ENCODE results near the gene ATP5F1D.
A peak's percentile ranks its signal among the peaks of the same experiment; 100 is the strongest.

ATP5F1D gene

DNA sequence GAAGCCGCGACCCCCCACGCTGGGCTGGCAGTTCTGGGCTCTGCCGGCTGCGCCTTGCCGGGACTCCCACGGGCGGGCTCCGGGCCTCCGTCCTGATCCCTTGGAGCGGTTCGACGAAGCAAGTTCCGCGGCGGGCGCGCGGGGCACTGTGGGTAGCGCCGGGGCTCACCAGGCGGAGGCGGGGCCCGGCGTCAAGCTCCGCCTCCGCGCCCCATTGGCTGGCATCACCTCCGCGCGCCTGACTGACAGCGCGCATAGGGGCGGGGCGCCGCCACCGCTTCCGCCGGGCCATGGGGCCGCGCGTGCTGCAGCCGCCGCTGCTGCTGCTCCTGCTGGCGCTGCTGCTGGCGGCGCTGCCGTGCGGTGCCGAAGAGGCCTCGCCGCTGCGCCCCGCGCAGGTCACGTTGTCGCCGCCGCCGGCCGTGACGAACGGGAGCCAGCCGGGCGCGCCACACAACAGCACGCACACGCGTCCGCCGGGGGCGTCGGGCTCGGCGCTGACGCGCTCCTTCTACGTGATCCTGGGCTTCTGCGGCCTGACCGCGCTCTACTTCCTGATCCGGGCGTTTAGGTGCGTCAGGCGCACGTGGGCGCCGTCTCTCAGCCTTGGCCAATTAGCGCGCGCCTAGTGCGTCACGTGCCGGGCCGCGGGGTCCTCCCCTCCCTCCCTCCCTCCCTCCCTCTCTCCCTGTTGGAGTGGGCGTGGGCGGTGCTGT is 33.9 kb downstream of the ATP5F1D start, which contains the start of gene FAM174C:
Gene FAM174C, plus strand, starts transcription at position 271 of the 716 bp plus-strand sequence. Its CDS starts 20 bp downstream, at position 291.
- H3K4me3 ChIP-seq (ENCODE audit: low read depth, low read length) = peak within 1 kb of the TSS; percentile 95
- TF ChIP-seq, protein P1, sequence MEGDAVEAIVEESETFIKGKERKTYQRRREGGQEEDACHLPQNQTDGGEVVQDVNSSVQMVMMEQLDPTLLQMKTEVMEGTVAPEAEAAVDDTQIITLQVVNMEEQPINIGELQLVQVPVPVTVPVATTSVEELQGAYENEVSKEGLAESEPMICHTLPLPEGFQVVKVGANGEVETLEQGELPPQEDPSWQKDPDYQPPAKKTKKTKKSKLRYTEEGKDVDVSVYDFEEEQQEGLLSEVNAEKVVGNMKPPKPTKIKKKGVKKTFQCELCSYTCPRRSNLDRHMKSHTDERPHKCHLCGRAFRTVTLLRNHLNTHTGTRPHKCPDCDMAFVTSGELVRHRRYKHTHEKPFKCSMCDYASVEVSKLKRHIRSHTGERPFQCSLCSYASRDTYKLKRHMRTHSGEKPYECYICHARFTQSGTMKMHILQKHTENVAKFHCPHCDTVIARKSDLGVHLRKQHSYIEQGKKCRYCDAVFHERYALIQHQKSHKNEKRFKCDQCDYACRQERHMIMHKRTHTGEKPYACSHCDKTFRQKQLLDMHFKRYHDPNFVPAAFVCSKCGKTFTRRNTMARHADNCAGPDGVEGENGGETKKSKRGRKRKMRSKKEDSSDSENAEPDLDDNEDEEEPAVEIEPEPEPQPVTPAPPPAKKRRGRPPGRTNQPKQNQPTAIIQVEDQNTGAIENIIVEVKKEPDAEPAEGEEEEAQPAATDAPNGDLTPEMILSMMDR (IDR thresholded peaks at IDR 0.05; ENCODE audit: insufficient read depth, low read depth, low read length, missing control alignments) = no peak
- DNase-seq (ENCODE audit: low read depth) = peak; percentile 99

GRCh38 chr19:1275976-1276627 is 34.6 kb downstream of the ATP5F1D start:
- H3K4me3 ChIP-seq (ENCODE audit: low read depth, low read length) = peak overlapping the region; percentile 95
- TF ChIP-seq, protein P1 (IDR thresholded peaks at IDR 0.05; ENCODE audit: insufficient read depth, low read depth, low read length, missing control alignments) = no peak
- DNase-seq (ENCODE audit: low read depth) = peak; percentile 37

DNA sequence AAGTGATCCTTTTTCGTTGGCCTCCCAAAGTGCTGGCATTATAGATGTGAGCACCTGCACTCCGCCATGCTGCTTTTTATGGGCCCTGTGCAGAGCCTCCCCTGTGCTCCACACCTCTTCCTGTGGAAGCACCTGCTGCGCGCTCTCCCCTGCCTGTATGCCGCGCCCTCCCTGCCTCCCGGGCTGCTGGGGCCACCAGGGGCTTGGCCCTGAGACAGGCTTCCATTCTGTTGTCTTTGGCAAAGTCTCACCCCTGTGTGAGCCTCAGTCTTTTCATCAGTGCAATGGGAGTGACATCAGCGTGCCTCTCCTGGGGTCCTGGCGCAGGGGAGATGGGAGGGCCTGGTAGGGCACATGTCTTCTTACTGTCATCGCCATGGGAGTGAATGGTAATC is 35.1 kb downstream of the ATP5F1D start:
- TF ChIP-seq, protein P1 (IDR thresholded peaks at IDR 0.05; ENCODE audit: insufficient read depth, low read depth, low read length, missing control alignments) = no peak
- peak; percentile 62 for DNase-seq (ENCODE audit: low read depth)
- H3K4me3 ChIP-seq (ENCODE audit: low read depth, low read length) = peak overlapping the region; percentile 95

GRCh38 chr19:1277061-1277460 is 35.5 kb downstream of the ATP5F1D start:
- peak overlapping the region; percentile 95 for H3K4me3 ChIP-seq (ENCODE audit: low read depth, low read length)
- no peak for DNase-seq (ENCODE audit: low read depth)
- TF ChIP-seq, protein P1 (IDR thresholded peaks at IDR 0.05; ENCODE audit: insufficient read depth, low read depth, low read length, missing control alignments) = no peak

- DNase-seq (ENCODE audit: low read depth) = no peak
- H3K4me3 ChIP-seq (ENCODE audit: low read depth, low read length) = no peak overlapping the region
- TF ChIP-seq, protein P1 (IDR thresholded peaks at IDR 0.05; ENCODE audit: insufficient read depth, low read depth, low read length, missing control alignments) = no peak
Observed at GRCh38 chr19:1278074-1278473, 36.5 kb downstream of the ATP5F1D start.

GRCh38 chr19:1278713-1279660 is 37.4 kb downstream of the ATP5F1D start:
- DNase-seq (ENCODE audit: low read depth) = no peak
- H3K4me3 ChIP-seq (ENCODE audit: low read depth, low read length) = no peak overlapping the region
- TF ChIP-seq, protein P1 (IDR thresholded peaks at IDR 0.05; ENCODE audit: insufficient read depth, low read depth, low read length, missing control alignments) = no peak
